GM12878 (cell line): Measurements from ENCODE around the gene CCDC187. TPM values are rescaled to one million over a fixed set of nuclear protein-coding genes. Genes with fewer than 3 reads are reported as not detected.

Source experiments
- BHLHE40 ChIP-seq, 2 experiments: fragments of 450-650 bp in 1 of 2; IDR thresholded peaks; 2 replicates each; pipeline ENCODE4 v1.6.1; 2011 to 2017; ENCODE audit warnings: low read depth in 2 of 2, borderline replicate concordance in 1 of 2, improper control_type of control experiment in 1 of 2, low read length in 1 of 2, mild to moderate bottlenecking in 1 of 2
- MYB ChIP-seq: fragments of 150-350 bp; IDR thresholded peaks from 2 replicates; pipeline ENCODE4 v1.6.1; 2014; ENCODE audit warnings: mild to moderate bottlenecking, low read depth, low read length, borderline replicate concordance
- TBL1XR1 ChIP-seq: IDR thresholded peaks from 2 replicates; pipeline ENCODE4 v1.6.1; 2012; ENCODE audit warnings: low read depth, low read length, improper control_type of control experiment
- ZBTB40 ChIP-seq: fragments of 450-650 bp; IDR thresholded peaks from 2 replicates; pipeline ENCODE4 v1.6.1; 2016; ENCODE audit warnings: mild to moderate bottlenecking, moderate library complexity, borderline replicate concordance
- polyA plus RNA-seq, 11 experiments: library from polyadenylated mRNA; depleted of rRNA in 4 of 11; unstranded in 6 of 11; stranded (reverse) in 5 of 11; fragments of >200 nt; fragmentation: Nextera tagmentation in 4 of 11; fragmentation: Illumina TruSeq in 1 of 11; extraction: Ambion mirVana in 4 of 11; extraction: Trizol in 1 of 11; gene quantifications; 1 replicate in 1 of 11; 2 replicates in 10 of 11; pipeline versions ENCODE4 v1.2.1 to v1.2.3, GENCODE V29; 2011 to 2016; ENCODE audit warnings: inconsistent platforms in 2 of 11, missing spikeins in 2 of 11, low read depth in 1 of 11
- total RNA-seq, 4 experiments: library from RNA; depleted of rRNA in 3 of 4; stranded (reverse); fragments of >200 nt in 3 of 4; fragmentation: Illumina TruSeq in 1 of 4; extraction: Trizol in 1 of 4; gene quantifications; 2 replicates each; pipeline versions ENCODE4 v1.2.1 to v1.2.3, GENCODE V29; 2013 to 2021
- TF ChIP-seq, protein P1 (sequence below): fragments of 450-650 bp; IDR thresholded peaks from 2 replicates; pipeline ENCODE4 v1.6.1; 2017; ENCODE audit warnings: antibody characterized with exemption, mild to moderate bottlenecking, moderate library complexity
- TF ChIP-seq, protein P2 (sequence below): fragments of 450-650 bp; IDR thresholded peaks from 2 replicates; pipeline ENCODE4 v1.6.1; 2017; ENCODE audit warnings: mild to moderate bottlenecking, low read depth, inconsistent platforms; ENCODE audit not compliant: poor library complexity, severe bottlenecking

CCDC187 gene
- total and polyA plus RNA-seq, 10 of the 15 experiments (the other 5 are each of a cell fraction or from before 2014, with no cell fraction given): 0.04 to 0.23 (median 0.04) TPM; not detected in 7

DNA sequence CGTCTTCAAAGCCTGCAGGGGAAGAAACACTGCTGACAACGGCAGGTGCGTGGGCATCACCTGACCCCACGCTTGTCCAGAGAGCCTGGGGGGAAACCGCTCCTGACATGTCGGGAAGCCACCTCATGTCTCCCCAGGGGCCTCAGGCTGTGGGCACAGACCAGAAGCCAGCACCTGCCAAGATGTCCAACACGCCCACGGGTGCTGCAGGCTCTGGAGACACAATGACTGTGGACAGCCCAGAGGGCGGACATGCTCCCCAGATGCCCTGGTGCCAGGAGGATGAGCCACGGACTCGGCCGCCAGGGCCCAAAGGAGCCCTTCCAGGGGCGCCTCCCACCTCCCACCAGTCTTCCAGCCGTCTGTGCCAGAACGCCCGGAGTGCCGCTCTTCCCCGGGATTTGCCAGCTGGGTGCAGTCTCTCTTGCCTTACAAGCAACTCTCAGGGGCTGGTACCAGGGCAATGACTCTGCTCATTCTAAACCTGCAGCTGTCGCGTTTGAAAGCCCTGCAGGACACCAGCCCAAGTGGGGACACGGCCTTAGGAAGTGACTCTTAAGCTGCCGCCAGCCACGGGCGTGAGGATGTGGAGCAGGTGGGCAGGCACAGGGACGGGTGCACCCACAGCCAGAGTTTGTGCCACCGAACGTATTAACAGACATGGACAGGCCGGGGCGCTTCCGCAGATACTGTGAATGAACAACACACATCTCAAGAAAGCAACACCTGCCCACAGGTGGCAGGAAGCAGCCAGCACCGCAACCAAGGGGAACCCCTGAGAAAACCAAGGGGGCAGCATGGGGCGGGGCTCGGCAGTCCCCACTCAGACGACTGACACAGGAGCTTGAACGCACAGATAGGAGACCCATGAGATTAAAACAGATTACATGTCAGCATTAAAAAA is 92.2 kb downstream of the CCDC187 start (continued):
- TF ChIP-seq ZBTB40 (no peak), BHLHE40 (IDR thresholded peaks at IDR 0.05; ENCODE audit: borderline replicate concordance in 1 of 2, low read depth in 2 of 2, low read length in 1 of 2) (no peak), TBL1XR1 (no peak), MYB (no peak)
- TF ChIP-seq, protein P1, sequence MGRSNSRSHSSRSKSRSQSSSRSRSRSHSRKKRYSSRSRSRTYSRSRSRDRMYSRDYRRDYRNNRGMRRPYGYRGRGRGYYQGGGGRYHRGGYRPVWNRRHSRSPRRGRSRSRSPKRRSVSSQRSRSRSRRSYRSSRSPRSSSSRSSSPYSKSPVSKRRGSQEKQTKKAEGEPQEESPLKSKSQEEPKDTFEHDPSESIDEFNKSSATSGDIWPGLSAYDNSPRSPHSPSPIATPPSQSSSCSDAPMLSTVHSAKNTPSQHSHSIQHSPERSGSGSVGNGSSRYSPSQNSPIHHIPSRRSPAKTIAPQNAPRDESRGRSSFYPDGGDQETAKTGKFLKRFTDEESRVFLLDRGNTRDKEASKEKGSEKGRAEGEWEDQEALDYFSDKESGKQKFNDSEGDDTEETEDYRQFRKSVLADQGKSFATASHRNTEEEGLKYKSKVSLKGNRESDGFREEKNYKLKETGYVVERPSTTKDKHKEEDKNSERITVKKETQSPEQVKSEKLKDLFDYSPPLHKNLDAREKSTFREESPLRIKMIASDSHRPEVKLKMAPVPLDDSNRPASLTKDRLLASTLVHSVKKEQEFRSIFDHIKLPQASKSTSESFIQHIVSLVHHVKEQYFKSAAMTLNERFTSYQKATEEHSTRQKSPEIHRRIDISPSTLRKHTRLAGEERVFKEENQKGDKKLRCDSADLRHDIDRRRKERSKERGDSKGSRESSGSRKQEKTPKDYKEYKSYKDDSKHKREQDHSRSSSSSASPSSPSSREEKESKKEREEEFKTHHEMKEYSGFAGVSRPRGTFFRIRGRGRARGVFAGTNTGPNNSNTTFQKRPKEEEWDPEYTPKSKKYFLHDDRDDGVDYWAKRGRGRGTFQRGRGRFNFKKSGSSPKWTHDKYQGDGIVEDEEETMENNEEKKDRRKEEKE: no peak
- TF ChIP-seq, protein P2, sequence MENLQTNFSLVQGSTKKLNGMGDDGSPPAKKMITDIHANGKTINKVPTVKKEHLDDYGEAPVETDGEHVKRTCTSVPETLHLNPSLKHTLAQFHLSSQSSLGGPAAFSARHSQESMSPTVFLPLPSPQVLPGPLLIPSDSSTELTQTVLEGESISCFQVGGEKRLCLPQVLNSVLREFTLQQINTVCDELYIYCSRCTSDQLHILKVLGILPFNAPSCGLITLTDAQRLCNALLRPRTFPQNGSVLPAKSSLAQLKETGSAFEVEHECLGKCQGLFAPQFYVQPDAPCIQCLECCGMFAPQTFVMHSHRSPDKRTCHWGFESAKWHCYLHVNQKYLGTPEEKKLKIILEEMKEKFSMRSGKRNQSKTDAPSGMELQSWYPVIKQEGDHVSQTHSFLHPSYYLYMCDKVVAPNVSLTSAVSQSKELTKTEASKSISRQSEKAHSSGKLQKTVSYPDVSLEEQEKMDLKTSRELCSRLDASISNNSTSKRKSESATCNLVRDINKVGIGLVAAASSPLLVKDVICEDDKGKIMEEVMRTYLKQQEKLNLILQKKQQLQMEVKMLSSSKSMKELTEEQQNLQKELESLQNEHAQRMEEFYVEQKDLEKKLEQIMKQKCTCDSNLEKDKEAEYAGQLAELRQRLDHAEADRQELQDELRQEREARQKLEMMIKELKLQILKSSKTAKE: no peak
